Transverse colon (tissue), 4 donors: Measurements from ENCODE around the gene ACP4.

Experiments used
- CTCF ChIP-seq, 5 experiments: fragments of 200-600 bp in 3 of 5; fragments of 450-650 bp in 2 of 5; sonication (generic) in 3 of 5; IDR thresholded peaks; 1 replicate in 2 of 5; 2 replicates in 3 of 5; pipeline ENCODE4 v1.5.1; 2016 to 2017; ENCODE audit warnings: antibody characterized with exemption in 5 of 5, inconsistent platforms in 3 of 5, mild to moderate bottlenecking in 2 of 5, moderate library complexity in 1 of 5
- POLR2AphosphoS5 ChIP-seq, 3 donors: sonication (generic); formaldehyde crosslinking; IDR thresholded peaks; one replicate each; pipeline ENCODE4 v1.6.1; 2016; ENCODE audit warnings: antibody characterized with exemption in 3 of 3

GRCh38 chr19:50814883-50815282 is 24.7 kb downstream of the ACP4 start:
- TF ChIP-seq CTCF (IDR thresholded peaks at IDR 0.05) (no peak), POLR2AphosphoS5 (IDR thresholded peaks at IDR 0.05) (no peak)
